GM12801 (cell line): ENCODE data around the gene FTCDNL1.

Experiments
- CTCF ChIP-seq: IDR thresholded peaks from one replicate; pipeline ENCODE4 v1.5.1; 2011; ENCODE audit warnings: control low read depth; ENCODE audit not compliant: insufficient read length; ENCODE audit errors: extremely low read depth

Gene FTCDNL1

DNA sequence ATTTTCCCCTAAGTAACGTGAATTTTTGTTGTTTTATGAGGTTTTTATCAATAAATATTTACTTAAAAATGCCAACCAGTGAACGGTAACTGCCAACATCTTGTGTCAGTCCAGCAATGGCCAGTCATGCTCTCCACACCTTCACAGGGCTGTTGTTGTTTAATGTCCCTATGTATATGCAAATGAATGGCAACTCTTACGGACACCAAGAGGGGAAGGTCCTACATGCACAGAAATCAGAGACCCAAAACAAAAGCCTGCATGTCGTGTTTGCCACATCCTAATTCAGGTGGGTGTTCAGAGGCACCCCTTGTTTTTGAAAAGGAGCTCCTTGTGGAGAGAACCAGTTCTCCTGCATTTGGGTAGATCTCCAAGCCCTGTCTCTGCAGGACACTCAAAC lies 4.8 kb upstream of the FTCDNL1 start:
- no peak for TF ChIP-seq CTCF

- no peak for TF ChIP-seq CTCF
Measured at GRCh38 chr2:199851883-199852282, 891 bp upstream of the FTCDNL1 start.

- no peak for TF ChIP-seq CTCF
Measured at GRCh38 chr2:199851501-199851810, 464 bp upstream of the FTCDNL1 start.

DNA sequence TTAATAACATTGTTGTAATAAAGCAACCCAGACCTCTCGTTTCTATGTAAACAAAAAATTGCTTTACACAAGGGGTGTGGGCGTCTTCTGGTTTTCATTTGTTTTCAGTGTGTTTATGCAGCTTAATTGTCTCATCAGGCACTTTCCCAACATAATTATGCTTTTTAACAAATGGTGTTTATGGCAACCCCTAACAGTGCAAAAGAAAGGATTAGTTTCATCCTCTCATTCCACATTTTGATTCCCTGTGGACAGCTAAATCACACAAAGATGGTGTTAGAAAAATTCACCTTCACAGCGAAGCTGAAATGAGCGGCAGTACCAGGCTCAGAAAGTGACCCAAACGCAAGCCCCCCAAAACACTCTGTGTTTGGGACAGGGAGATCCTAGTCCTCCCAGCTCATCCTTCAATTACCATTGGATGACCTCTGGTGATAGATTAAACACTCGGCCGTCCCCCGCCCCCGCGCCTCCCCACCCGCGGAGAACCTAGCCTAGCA lies 724 bp downstream of the FTCDNL1 start:
- TF ChIP-seq CTCF = no peak

GRCh38 chr2:199848389-199849130 lies 2.4 kb downstream of the FTCDNL1 start:
- no peak for TF ChIP-seq CTCF

DNA sequence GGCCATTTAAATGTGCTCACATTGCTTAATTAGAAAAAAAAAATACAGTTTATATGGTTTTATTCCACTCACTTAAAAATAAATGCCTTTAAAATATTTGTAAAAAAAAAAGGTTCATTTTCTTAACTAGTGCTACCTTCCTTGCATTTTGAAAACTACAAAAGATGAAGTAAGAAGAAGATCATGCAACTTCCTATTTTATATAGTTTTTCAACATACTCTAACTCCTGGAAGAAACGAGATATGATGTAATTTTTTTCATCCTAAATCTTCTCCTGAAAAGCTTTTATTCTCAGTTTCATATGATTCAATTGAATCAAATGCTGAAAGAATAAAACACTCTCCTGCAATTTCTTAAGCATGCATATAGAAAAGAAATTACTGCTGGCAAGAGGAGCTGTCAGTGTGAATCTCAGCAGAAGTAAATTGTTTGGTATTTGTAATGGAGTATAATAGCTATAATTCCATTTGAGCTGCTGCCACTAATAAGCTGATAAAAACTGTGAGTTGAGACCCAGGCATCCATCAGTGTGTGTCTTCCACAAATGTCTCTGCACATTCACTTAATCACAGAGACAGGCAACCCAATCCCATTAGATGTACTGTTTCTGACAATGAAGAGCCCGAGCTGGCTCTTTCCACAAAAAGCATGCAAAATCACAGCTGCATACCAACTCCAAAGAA lies 3.7 kb downstream of the FTCDNL1 start:
- no peak for TF ChIP-seq CTCF

DNA sequence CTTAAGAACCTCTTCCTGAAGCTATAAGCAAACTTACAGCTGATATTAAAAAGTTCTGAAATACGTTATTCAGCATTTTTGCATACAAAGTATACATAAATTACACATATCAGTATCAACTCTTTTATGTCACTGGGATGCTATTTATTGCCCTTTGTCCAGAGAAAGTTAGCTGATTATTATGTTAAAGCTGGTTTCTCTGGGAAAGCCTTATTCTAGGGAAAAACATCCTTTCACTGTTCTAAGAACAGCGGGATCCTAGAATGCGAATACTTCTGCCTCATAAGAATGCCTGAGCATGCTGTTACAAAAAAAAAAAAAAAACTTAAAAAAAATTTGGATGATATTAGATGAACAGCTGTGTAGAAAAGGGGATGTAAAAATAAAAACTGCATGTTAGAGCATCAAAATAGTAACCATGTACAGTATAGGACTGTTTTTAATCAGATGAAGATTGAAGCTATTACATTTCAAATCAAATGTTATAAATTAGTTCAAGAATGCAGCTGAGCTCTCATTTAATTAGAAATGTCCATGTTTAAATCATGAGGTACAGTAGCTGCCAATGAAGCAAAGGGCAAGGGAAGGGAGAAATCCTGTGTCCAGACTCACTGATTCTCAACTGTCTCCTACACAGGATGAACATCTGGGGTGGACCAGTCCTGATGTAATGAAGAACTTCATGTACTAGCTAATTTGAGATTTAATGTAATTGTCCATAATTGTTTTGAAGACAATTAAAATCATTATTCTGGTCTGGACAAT lies 8.2 kb downstream of the FTCDNL1 start:
- TF ChIP-seq CTCF = no peak
